ENCODE measurements around the gene NCS1.
A peak's percentile ranks its signal among the peaks of the same experiment; 100 is the strongest.

NCS1 gene

DNA sequence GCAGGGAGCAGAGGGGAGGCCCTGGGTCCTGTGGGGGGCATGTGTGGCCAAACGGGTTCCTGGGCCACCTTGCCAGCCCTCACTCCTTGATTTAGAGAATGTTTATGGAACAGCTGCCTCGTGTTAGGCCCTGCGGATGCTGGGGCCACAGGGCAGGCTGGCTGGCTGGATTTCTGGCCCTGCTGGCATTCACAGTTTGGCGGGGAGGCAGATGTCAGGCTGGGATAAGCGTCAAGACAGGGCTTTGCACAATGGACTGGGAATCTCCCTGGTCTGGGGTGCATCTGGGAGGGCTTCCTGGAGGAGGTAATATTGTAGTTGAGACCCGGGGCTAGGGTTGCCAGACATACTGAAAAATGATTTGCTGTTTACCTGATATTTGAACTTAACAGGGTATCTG is 13.8 kb downstream of the NCS1 start:
- peaks cover 13% of the 10 kb centered on the region for H3K36me3 ChIP-seq (ENCODE audit: control insufficient read depth, insufficient read depth, low read length)
- no peak overlapping the region for H3K4me3 ChIP-seq (ENCODE audit: extremely low read depth, insufficient read depth, low read length, poor library complexity, severe bottlenecking)
- WGBS, 2 experiments (ENCODE audit: insufficient coverage in 2 of 2): 68 to 76% methylated on average over 5 to 6 of the region's 6 CpGs
- peaks cover 53% of the 10 kb centered on the region for H3K4me1 ChIP-seq (ENCODE audit: control insufficient read depth, insufficient read depth, low read length, poor library complexity, severe bottlenecking)
- H3K9me3 ChIP-seq (ENCODE audit: control insufficient read depth, low read length): no peaks in the 10 kb centered on the region
- H3K27ac ChIP-seq (ENCODE audit: low read depth, low read length, severe bottlenecking): peak overlapping the region; percentile 81

- Histone ChIP-seq H3K4me1 (ENCODE audit: control insufficient read depth, insufficient read depth, low read length, poor library complexity, severe bottlenecking) (peaks cover 54% of the 10 kb centered on the region), H3K9me3 (ENCODE audit: control insufficient read depth, low read length) (no peaks in the 10 kb centered on the region), H3K4me3 (ENCODE audit: extremely low read depth, insufficient read depth, low read length, poor library complexity, severe bottlenecking) (peak overlapping the region; percentile 11), H3K36me3 (ENCODE audit: control insufficient read depth, insufficient read depth, low read length) (peaks cover 10% of the 10 kb centered on the region), H3K27ac (ENCODE audit: low read depth, low read length, severe bottlenecking) (peak overlapping the region; percentile 57)
- 37 to 40% methylated on average over 23 to 25 of the region's 25 CpGs for WGBS, 2 experiments (ENCODE audit: insufficient coverage in 2 of 2)
Observed at GRCh38 chr9:130186839-130187522, 14.8 kb downstream of the NCS1 start.

DNA sequence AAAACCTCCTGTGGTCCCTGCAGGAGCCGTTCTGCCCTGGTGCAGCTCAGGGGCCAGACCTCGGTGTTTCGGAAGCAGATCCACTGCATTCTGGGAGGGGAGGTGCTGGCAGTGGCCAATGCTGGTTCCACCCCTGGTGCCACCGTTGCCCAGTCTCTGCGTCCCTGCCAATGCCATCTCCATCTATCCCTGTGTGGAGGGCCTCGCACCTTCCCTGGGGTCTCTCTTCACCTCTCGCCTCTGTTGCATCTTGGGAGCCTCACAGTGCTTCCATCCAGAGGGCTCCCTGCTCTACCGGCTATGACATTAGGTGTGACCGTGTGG is 15.3 kb downstream of the NCS1 start:
- Histone ChIP-seq H3K9me3 (ENCODE audit: control insufficient read depth, low read length) (no peaks in the 10 kb centered on the region), H3K36me3 (ENCODE audit: control insufficient read depth, insufficient read depth, low read length) (peaks cover 10% of the 10 kb centered on the region), H3K4me1 (ENCODE audit: control insufficient read depth, insufficient read depth, low read length, poor library complexity, severe bottlenecking) (peaks cover 54% of the 10 kb centered on the region), H3K27ac (ENCODE audit: low read depth, low read length, severe bottlenecking) (no peak overlapping the region), H3K4me3 (ENCODE audit: extremely low read depth, insufficient read depth, low read length, poor library complexity, severe bottlenecking) (no peak overlapping the region)
- 63 to 70% methylated on average over 9 of the region's 9 CpGs for WGBS, 2 experiments (ENCODE audit: insufficient coverage in 2 of 2)

GRCh38 chr9:130188860-130189481 is 16.8 kb downstream of the NCS1 start:
- Histone ChIP-seq H3K4me1 (ENCODE audit: control insufficient read depth, insufficient read depth, low read length, poor library complexity, severe bottlenecking) (peaks cover 55% of the 10 kb centered on the region), H3K9me3 (ENCODE audit: control insufficient read depth, low read length) (no peaks in the 10 kb centered on the region), H3K36me3 (ENCODE audit: control insufficient read depth, insufficient read depth, low read length) (peaks cover 10% of the 10 kb centered on the region), H3K27ac (ENCODE audit: low read depth, low read length, severe bottlenecking) (no peak overlapping the region), H3K4me3 (ENCODE audit: extremely low read depth, insufficient read depth, low read length, poor library complexity, severe bottlenecking) (no peak overlapping the region)
- 92 to 98% methylated on average over 5 to 7 of the region's 7 CpGs for WGBS, 2 experiments (ENCODE audit: insufficient coverage in 2 of 2)

DNA sequence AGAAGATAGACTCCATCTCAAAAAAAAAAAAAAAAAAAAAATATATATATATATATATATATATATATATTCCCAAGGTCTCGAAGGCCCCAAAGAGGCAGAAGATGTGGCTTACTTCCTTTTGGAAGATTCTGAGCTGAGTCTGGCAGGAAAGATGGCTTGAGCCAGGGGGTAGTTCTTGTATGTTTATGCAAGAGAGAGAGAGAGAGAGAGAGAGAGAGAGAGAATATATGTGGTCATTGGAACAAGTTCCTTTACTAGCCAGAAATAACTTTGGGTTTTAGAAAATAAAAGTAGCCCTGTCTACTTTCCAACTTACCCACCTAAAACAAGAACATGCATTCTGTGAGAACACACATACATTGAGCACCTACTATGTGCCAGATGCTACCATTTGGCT is 17.6 kb downstream of the NCS1 start:
- Histone ChIP-seq H3K4me3 (ENCODE audit: extremely low read depth, insufficient read depth, low read length, poor library complexity, severe bottlenecking) (no peak overlapping the region), H3K36me3 (ENCODE audit: control insufficient read depth, insufficient read depth, low read length) (peaks cover 11% of the 10 kb centered on the region), H3K9me3 (ENCODE audit: control insufficient read depth, low read length) (no peaks in the 10 kb centered on the region), H3K4me1 (ENCODE audit: control insufficient read depth, insufficient read depth, low read length, poor library complexity, severe bottlenecking) (peaks cover 50% of the 10 kb centered on the region), H3K27ac (ENCODE audit: low read depth, low read length, severe bottlenecking) (no peak overlapping the region)
- 80% methylated on average over 1 of the region's 1 CpG; no CpG with 5 or more reads in 1 of the 2 experiments for WGBS, 2 experiments (ENCODE audit: insufficient coverage in 2 of 2)

DNA sequence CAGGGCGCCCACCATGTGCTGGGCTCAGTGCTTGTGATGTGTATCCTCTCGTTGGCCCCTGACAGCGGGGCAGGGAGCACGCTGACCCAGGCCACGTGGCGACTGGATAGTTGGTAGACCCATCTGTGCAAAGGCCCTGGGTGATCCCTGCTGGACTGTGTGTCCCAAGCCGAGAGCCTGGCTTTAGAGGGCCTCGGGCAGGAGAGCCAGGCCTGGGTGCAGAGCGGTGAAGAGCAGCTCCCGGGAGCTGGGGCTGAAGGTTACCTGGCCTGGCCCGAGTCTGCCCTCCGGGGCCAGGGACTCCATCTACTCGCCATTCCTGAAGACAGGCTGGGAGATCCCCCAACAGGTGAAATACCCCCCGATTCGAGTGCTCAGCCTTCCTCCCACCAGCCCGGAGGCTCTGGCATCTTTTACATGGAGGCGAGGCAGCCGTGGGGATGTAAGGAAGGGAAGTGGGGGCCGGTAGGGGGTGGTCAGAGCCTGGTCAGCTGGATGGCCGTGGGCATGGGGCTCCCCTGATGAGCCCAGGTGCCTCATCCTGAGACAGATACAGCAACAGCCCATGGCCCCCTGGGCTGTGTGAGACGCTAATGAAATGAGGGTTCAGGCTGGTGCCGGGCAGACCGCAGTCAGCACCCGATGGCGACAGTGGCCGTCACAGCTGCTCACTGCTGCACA is 19.0 kb downstream of the NCS1 start:
- Histone ChIP-seq H3K4me3 (ENCODE audit: extremely low read depth, insufficient read depth, low read length, poor library complexity, severe bottlenecking) (no peak overlapping the region), H3K36me3 (ENCODE audit: control insufficient read depth, insufficient read depth, low read length) (peaks cover 12% of the 10 kb centered on the region), H3K9me3 (ENCODE audit: control insufficient read depth, low read length) (no peaks in the 10 kb centered on the region), H3K4me1 (ENCODE audit: control insufficient read depth, insufficient read depth, low read length, poor library complexity, severe bottlenecking) (peaks cover 39% of the 10 kb centered on the region), H3K27ac (ENCODE audit: low read depth, low read length, severe bottlenecking) (no peak overlapping the region)
- WGBS, 2 experiments (ENCODE audit: insufficient coverage in 2 of 2): 95 to 96% methylated on average over 25 to 26 of the region's 26 CpGs

DNA sequence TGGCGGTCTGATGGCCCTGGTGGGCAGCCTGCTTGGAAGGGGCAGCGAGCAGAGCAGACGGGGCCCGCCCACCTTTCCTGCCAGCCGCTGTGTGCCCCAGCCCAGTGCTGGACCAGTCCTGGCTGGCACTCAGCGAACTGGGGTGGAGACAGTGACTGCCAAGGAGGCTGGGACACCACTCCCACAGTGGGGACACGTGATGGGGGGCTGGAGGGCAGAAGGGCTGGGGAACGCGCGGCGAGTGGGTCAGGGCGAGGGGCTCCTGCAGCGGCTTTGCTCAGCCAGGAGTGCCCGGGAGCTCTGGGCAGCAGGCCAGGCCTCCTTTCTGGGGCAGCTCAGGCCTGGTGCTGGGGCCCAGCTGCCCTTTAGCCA is 19.5 kb downstream of the NCS1 start:
- no peaks in the 10 kb centered on the region for H3K9me3 ChIP-seq (ENCODE audit: control insufficient read depth, low read length)
- no peak overlapping the region for H3K4me3 ChIP-seq (ENCODE audit: extremely low read depth, insufficient read depth, low read length, poor library complexity, severe bottlenecking)
- peaks cover 34% of the 10 kb centered on the region for H3K4me1 ChIP-seq (ENCODE audit: control insufficient read depth, insufficient read depth, low read length, poor library complexity, severe bottlenecking)
- H3K27ac ChIP-seq (ENCODE audit: low read depth, low read length, severe bottlenecking): no peak overlapping the region
- WGBS, 2 experiments (ENCODE audit: insufficient coverage in 2 of 2): 98% methylated on average over 8 to 14 of the region's 14 CpGs
- H3K36me3 ChIP-seq (ENCODE audit: control insufficient read depth, insufficient read depth, low read length): peaks cover 12% of the 10 kb centered on the region

DNA sequence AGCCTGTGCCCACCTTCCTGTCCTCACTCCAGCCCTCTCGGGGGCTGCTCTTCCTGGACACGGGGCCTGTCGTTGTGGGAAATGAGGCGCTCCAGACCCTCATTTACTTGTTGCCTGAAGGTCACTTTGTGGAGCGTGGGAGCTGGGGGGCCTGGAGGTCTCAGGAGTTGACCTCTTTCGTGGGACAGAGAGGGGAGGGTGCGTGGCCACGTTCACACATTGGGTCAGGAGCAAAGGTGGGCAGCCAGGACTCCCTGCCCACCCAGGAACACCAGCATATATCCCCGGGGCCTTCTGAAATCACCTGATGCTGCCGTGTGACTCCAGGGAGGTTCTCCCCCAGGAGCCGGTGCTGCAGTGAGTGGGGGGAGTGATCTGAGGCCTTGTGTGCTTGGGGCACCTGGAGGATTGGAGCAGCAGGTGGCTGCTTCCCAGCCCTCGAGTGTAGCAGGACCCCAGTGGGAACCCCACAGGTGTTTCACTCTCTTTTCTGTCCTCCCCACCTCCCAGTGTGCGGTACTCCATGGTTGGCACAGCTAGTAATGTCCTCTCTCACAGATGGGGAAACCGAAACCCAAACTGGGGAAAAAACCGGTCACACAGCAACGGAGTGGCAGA is 20.3 kb downstream of the NCS1 start:
- peaks cover 16% of the 10 kb centered on the region for H3K36me3 ChIP-seq (ENCODE audit: control insufficient read depth, insufficient read depth, low read length)
- H3K27ac ChIP-seq (ENCODE audit: low read depth, low read length, severe bottlenecking): no peak overlapping the region
- H3K4me3 ChIP-seq (ENCODE audit: extremely low read depth, insufficient read depth, low read length, poor library complexity, severe bottlenecking): no peak overlapping the region
- no peaks in the 10 kb centered on the region for H3K9me3 ChIP-seq (ENCODE audit: control insufficient read depth, low read length)
- H3K4me1 ChIP-seq (ENCODE audit: control insufficient read depth, insufficient read depth, low read length, poor library complexity, severe bottlenecking): peaks cover 27% of the 10 kb centered on the region
- 91% methylated on average over 12 to 14 of the region's 16 CpGs for WGBS, 2 experiments (ENCODE audit: insufficient coverage in 2 of 2)

DNA sequence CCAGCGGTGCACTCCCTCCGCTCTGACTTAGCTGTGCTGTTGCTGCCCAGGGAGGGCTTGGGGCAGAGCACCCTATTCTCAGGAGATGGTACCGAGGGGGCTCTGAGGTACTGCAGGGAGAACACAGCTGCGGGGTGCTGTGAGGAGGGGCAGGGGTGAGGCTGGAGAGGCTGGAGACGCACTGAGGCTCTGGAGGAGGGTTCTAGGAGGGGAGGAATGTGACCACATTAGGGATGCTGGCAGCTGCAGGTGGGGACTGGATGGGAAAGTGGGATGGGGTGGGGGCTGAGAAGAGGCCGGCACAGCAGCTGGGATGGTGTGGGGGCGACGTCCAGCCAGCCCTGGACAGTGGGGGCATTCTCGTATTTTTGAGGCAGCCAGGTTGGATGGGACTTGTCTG is 20.9 kb downstream of the NCS1 start:
- WGBS, 2 experiments (ENCODE audit: insufficient coverage in 2 of 2): 76 to 80% methylated on average over 9 of the region's 9 CpGs
- no peak overlapping the region for H3K27ac ChIP-seq (ENCODE audit: low read depth, low read length, severe bottlenecking)
- no peaks in the 10 kb centered on the region for H3K9me3 ChIP-seq (ENCODE audit: control insufficient read depth, low read length)
- H3K4me3 ChIP-seq (ENCODE audit: extremely low read depth, insufficient read depth, low read length, poor library complexity, severe bottlenecking): no peak overlapping the region
- H3K4me1 ChIP-seq (ENCODE audit: control insufficient read depth, insufficient read depth, low read length, poor library complexity, severe bottlenecking): peaks cover 21% of the 10 kb centered on the region
- H3K36me3 ChIP-seq (ENCODE audit: control insufficient read depth, insufficient read depth, low read length): peaks cover 16% of the 10 kb centered on the region

DNA sequence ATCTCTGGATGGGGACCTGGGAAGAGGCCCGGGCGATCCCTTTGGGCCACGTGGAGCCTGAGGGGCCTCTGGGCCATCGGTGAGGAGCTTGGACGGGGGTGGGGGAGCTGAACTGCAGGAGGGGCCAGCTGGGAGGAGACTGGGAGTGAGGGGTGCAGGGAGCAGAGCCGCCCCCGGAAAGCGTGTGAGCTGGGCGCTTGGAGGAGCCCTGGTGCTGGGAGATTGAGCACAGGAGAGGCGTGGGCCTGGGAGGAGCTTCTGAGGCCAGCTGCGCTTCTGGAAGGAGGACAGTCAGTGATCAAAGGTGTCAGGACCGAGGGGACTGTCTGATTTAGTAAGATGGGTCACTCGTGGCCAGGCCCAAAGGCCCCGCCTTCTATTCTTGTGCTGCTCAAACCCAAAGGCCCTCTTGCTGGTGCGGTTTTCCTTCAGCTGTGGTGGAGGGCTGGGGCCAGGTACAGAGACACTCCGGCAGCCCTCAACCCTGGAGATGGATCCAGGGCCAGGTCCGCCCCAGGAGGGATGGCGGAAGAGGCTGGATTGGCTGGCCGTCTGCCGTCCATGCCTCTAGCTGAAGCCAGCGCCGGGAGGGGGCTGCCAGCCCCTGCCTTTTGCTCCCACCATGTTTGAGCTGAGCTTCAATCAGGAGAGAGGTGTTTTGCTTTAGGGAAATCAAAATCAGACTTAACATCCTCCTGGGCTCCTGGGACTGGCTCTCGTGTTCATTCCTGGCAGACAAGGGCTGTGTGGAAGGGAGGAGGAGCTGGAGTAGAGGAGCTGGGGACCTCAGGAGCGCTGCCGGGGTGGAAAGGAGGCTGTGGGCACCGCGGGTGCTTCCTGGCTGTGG is 21.6 kb downstream of the NCS1 start:
- Histone ChIP-seq H3K36me3 (ENCODE audit: control insufficient read depth, insufficient read depth, low read length) (peaks cover 16% of the 10 kb centered on the region), H3K27ac (ENCODE audit: low read depth, low read length, severe bottlenecking) (no peak overlapping the region), H3K4me1 (ENCODE audit: control insufficient read depth, insufficient read depth, low read length, poor library complexity, severe bottlenecking) (peaks cover 21% of the 10 kb centered on the region), H3K9me3 (ENCODE audit: control insufficient read depth, low read length) (no peaks in the 10 kb centered on the region), H3K4me3 (ENCODE audit: extremely low read depth, insufficient read depth, low read length, poor library complexity, severe bottlenecking) (no peak overlapping the region)
- 66% methylated on average over 15 to 26 of the region's 27 CpGs for whole genome bisulfite sequencing, 2 experiments (ENCODE audit: insufficient coverage in 2 of 2)

Data from mesodermal cell (in vitro differentiated cells).